Lower lobe of right lung (tissue), 2 donors: ENCODE measurements around the gene CMTM5. TPM values are rescaled to one million over a fixed set of nuclear protein-coding genes. Genes with fewer than 3 reads are reported as not detected.

Experiments
- ATAC-seq, 2 donors: fragments of 200-7000 bp; cut with Tn5 transposase; one replicate each; pipeline ENCODE4 v1.9.1; 2020 to 2022; ENCODE audit warnings: mild to moderate bottlenecking in 2 of 2, moderate library complexity in 2 of 2
- DNase-seq: peaks from one replicate; pipeline ENCODE4 v3.0.0-alpha.2; 2020
- H3K27ac ChIP-seq: fragments of 200-600 bp; one replicate; pipeline ENCODE4 v1.8.0; 2022
- H3K27me3 ChIP-seq: fragments of 200-600 bp; one replicate; pipeline ENCODE4 v1.8.0; 2022; ENCODE audit warnings: low read depth
- H3K36me3 ChIP-seq: fragments of 200-600 bp; one replicate; pipeline ENCODE4 v1.8.0; 2022; ENCODE audit warnings: mild to moderate bottlenecking
- H3K4me1 ChIP-seq: fragments of 200-600 bp; one replicate; pipeline ENCODE4 v1.8.0; 2022
- H3K4me3 ChIP-seq: fragments of 200-600 bp; one replicate; pipeline ENCODE4 v1.8.0; 2022; ENCODE audit warnings: mild to moderate bottlenecking
- H3K9me3 ChIP-seq: fragments of 200-600 bp; one replicate; pipeline ENCODE4 v1.8.0; 2022
- CTCF ChIP-seq: fragments of 200-600 bp; IDR thresholded peaks from one replicate; pipeline ENCODE4 v1.8.0; 2022; ENCODE audit warnings: antibody characterized with exemption, mild to moderate bottlenecking
- intact Hi-C: fragments of 100-400 bp; cut with DNase I; formaldehyde crosslinking; loops from one replicate; pipeline ENCODE4 v1.11.0; 2022
- total RNA-seq: library from RNA; stranded (reverse); fragmentation: NEBNext Ultra II Directional; extraction: Animal tissue kit (Norgen Biotek cat#: 25700); gene quantifications from one replicate; pipeline ENCODE4 v1.2.1, GENCODE V29; 2021
- donor health status: DM: no; HTN: yes; CAD: no; lungs with severe emphysema.

Gene CMTM5
- total RNA-seq, 1 donor from 2014 or later = 1.4 TPM

GRCh38 chr14:23356662-23357061 lies 20.2 kb upstream of the CMTM5 start:
- intact Hi-C loops = no loop called here
- TF ChIP-seq CTCF = no peak

GRCh38 chr14:23357261-23357660 lies 19.6 kb upstream of the CMTM5 start:
- H3K27ac ChIP-seq = no peak overlapping the region
- no peak for DNase-seq
- peaks cover 5% of the 10 kb centered on the region for H3K27me3 ChIP-seq
- no peak for ATAC-seq
- TF ChIP-seq CTCF = no peak
- no peak overlapping the region for H3K4me3 ChIP-seq
- H3K9me3 ChIP-seq = no peaks in the 10 kb centered on the region
- intact Hi-C loops = no loop called here
- H3K4me1 ChIP-seq = peaks cover 11% of the 10 kb centered on the region
- H3K36me3 ChIP-seq = peaks cover 12% of the 10 kb centered on the region

More at GRCh38 chr14:23356662-23357061, 20.2 kb upstream of the CMTM5 start:
- H3K27me3 ChIP-seq = peaks cover 11% of the 10 kb centered on the region
- peaks cover 12% of the 10 kb centered on the region for H3K36me3 ChIP-seq
- no peak overlapping the region for H3K27ac ChIP-seq
- H3K4me1 ChIP-seq = peaks cover 17% of the 10 kb centered on the region
- H3K4me3 ChIP-seq = no peak overlapping the region
- DNase-seq = no peak
- no peak for ATAC-seq
- no peaks in the 10 kb centered on the region for H3K9me3 ChIP-seq

GRCh38 chr14:23358042-23358441 lies 18.8 kb upstream of the CMTM5 start:
- no peak for TF ChIP-seq CTCF
- Histone ChIP-seq H3K4me3 (no peak overlapping the region), H3K4me1 (peaks cover 3% of the 10 kb centered on the region), H3K9me3 (no peaks in the 10 kb centered on the region), H3K27ac (no peak overlapping the region), H3K36me3 (peaks cover 12% of the 10 kb centered on the region), H3K27me3 (no peaks in the 10 kb centered on the region)
- no peak for ATAC-seq
- DNase-seq = no peak
- intact Hi-C loops = no loop called here

GRCh38 chr14:23358553-23359166 lies 18.2 kb upstream of the CMTM5 start:
- H3K4me1 ChIP-seq = no peaks in the 10 kb centered on the region
- no peak for ATAC-seq
- DNase-seq = no peak
- no peaks in the 10 kb centered on the region for H3K9me3 ChIP-seq
- no peak overlapping the region for H3K27ac ChIP-seq
- no peak overlapping the region for H3K4me3 ChIP-seq
- no peak for TF ChIP-seq CTCF
- intact Hi-C loops = no loop called here
- H3K27me3 ChIP-seq = no peaks in the 10 kb centered on the region
- H3K36me3 ChIP-seq = peaks cover 12% of the 10 kb centered on the region

- DNase-seq (no peak), ATAC-seq (no peak)
- Histone ChIP-seq H3K27me3 (peaks cover 4% of the 10 kb centered on the region), H3K4me3 (no peak overlapping the region), H3K27ac (no peak overlapping the region), H3K36me3 (peaks cover 12% of the 10 kb centered on the region), H3K9me3 (no peaks in the 10 kb centered on the region), H3K4me1 (peaks cover 3% of the 10 kb centered on the region)
- TF ChIP-seq CTCF = no peak
- intact Hi-C loops = no loop called here
Measured at GRCh38 chr14:23359167-23359626, 17.6 kb upstream of the CMTM5 start.
